Activated B cell treated with CpG ODN at 0.5 μM for 24 hours (primary cell): ENCODE data around the gene RNF38. TPM values are rescaled to one million over a fixed set of nuclear protein-coding genes. Genes with fewer than 3 reads are reported as not detected.
"Not testable (repeated sequence)": the region's sequence is repeated elsewhere in the genome, so short reads cannot be mapped to it uniquely, and the experiment has no call there.

Experiments used
- ATAC-seq: fragments of 200-7000 bp; cut with Tn5 transposase; one replicate; pipeline ENCODE4 v1.10.0; 2021; ENCODE audit warnings: low read depth, mild to moderate bottlenecking, moderate library complexity
- CTCF ChIA-PET: fragments of 350-600 bp; sonication (Branson Sonifier 250); formaldehyde crosslinking; loops from one replicate; lab custom pipeline; 2021; ENCODE audit warnings: antibody characterized with exemption; lab: Charles Lee
- POLR2A ChIA-PET: fragments of 350-600 bp; sonication (Branson Sonifier 250); formaldehyde crosslinking; loops from one replicate; lab custom pipeline; 2021; ENCODE audit warnings: antibody characterized with exemption; lab: Charles Lee
- DNase-seq: peaks from one replicate; pipeline ENCODE4 v3.0.0; 2022
- H3K27ac Mint-ChIP-seq: one replicate; pipeline ENCODE4 v1.8.0; 2020; ENCODE audit warnings: mixed read lengths
- H3K27me3 Mint-ChIP-seq: one replicate; pipeline ENCODE4 v1.8.0; 2021; ENCODE audit warnings: mixed read lengths
- H3K36me3 Mint-ChIP-seq: one replicate; pipeline ENCODE4 v1.8.0; 2021; ENCODE audit warnings: low read depth, mixed read lengths
- H3K4me1 Mint-ChIP-seq: one replicate; pipeline ENCODE4 v1.8.0; 2021; ENCODE audit warnings: mixed read lengths
- H3K4me3 Mint-ChIP-seq: one replicate; pipeline ENCODE4 v1.8.0; 2020; ENCODE audit warnings: mild to moderate bottlenecking, mixed read lengths
- H3K9me3 Mint-ChIP-seq: one replicate; pipeline ENCODE4 v1.8.0; 2020; ENCODE audit warnings: mixed read lengths
- CTCF ChIP-seq: fragments of 200-600 bp; IDR thresholded peaks from one replicate; pipeline ENCODE4 v1.8.0; 2022; ENCODE audit warnings: antibody characterized with exemption, mild to moderate bottlenecking
- intact Hi-C: fragments of 100-400 bp; cut with micrococcal nuclease; formaldehyde crosslinking; loops from one replicate; pipeline ENCODE4 v1.15.1; 2024
- total RNA-seq: library from RNA; stranded (reverse); gene quantifications from 2 replicates; pipeline ENCODE4 v1.2.3, GENCODE V29; 2022

The RNF38 gene
- total RNA-seq, 1 donor from 2014 or later, result 52.1 TPM

- no peak for DNase-seq
- Mint-ChIP-seq H3K9me3 (no peaks in the 10 kb centered on the region), H3K36me3 (no peaks in the 10 kb centered on the region), H3K27me3 (peaks cover 6% of the 10 kb centered on the region), H3K27ac (no peak overlapping the region), H3K4me1 (no peaks in the 10 kb centered on the region), H3K4me3 (no peak overlapping the region)
- intact Hi-C loops, result no loop called here
- ATAC-seq, result no peak
- TF ChIP-seq CTCF, result no peak
- POLR2A ChIA-PET, result no interaction called here
- CTCF ChIA-PET, result no interaction called here
Observed at GRCh38 chr9:36316049-36316448, 84.0 kb downstream of the RNF38 start.

- ChIA-PET CTCF (no interaction called here), POLR2A (no interaction called here)
- Mint-ChIP-seq H3K27me3 (peaks cover 6% of the 10 kb centered on the region), H3K36me3 (no peaks in the 10 kb centered on the region), H3K4me3 (no peak overlapping the region), H3K9me3 (no peaks in the 10 kb centered on the region), H3K4me1 (no peaks in the 10 kb centered on the region), H3K27ac (no peak overlapping the region)
- intact Hi-C loops, result no loop called here
- DNase-seq (no peak), ATAC-seq (no peak)
- no peak for TF ChIP-seq CTCF
Observed at GRCh38 chr9:36315283-36315682, 84.8 kb downstream of the RNF38 start.

GRCh38 chr9:36314740-36315139 lies 85.3 kb downstream of the RNF38 start:
- Mint-ChIP-seq H3K4me3 (no peak overlapping the region), H3K9me3 (no peaks in the 10 kb centered on the region), H3K36me3 (no peaks in the 10 kb centered on the region), H3K27ac (no peak overlapping the region), H3K27me3 (peaks cover 6% of the 10 kb centered on the region), H3K4me1 (no peaks in the 10 kb centered on the region)
- no peak for TF ChIP-seq CTCF
- ChIA-PET CTCF (interaction anchor here (0.9 kb wide), 1 partner anchor 14 kb away, joined by 5 read pairs; no protein-coding TSS in a partner anchor), POLR2A (interaction anchor here (0.7 kb wide), 1 partner anchor 365 kb away, joined by 7 read pairs; no protein-coding TSS in a partner anchor)
- DNase-seq (no peak), ATAC-seq (no peak)
- intact Hi-C loops, result no loop called here

GRCh38 chr9:36306471-36307306 lies 93.4 kb downstream of the RNF38 start:
- H3K27me3 Mint-ChIP-seq, result no peaks in the 10 kb centered on the region
- no peak overlapping the region for H3K4me3 Mint-ChIP-seq
- DNase-seq (no peak), ATAC-seq (no peak)
- no peaks in the 10 kb centered on the region for H3K9me3 Mint-ChIP-seq
- no peak overlapping the region for H3K27ac Mint-ChIP-seq
- POLR2A ChIA-PET, result no interaction called here
- intact Hi-C loops, result no loop called here
- H3K4me1 Mint-ChIP-seq, result no peaks in the 10 kb centered on the region
- TF ChIP-seq CTCF, result no peak
- H3K36me3 Mint-ChIP-seq, result no peaks in the 10 kb centered on the region
- CTCF ChIA-PET, result no interaction called here

- DNase-seq, ATAC-seq, intact Hi-C loops, H3K4me3 Mint-ChIP-seq, H3K36me3 Mint-ChIP-seq, H3K9me3 Mint-ChIP-seq, CTCF ChIA-PET, H3K4me1 Mint-ChIP-seq, H3K27me3 Mint-ChIP-seq, POLR2A ChIA-PET, H3K27ac Mint-ChIP-seq: not testable (repeated sequence)
Observed at GRCh38 chr9:36304366-36304765, 95.7 kb downstream of the RNF38 start.
